NB4 (cell line): ENCODE results near the gene CAPN14.

Experiments used
- DNase-seq: peaks from one replicate; pipeline ENCODE4 v3.0.0; 2010; ENCODE audit warnings: low read depth
- H3K4me3 ChIP-seq: one replicate; pipeline ENCODE4 v1.5.1; 2011; ENCODE audit warnings: mild to moderate bottlenecking, low read depth, low read length, moderate library complexity
- MYC ChIP-seq: IDR thresholded peaks from 2 replicates; pipeline ENCODE4 v1.6.1; 2011; ENCODE audit warnings: low read depth, low read length
- POLR2A ChIP-seq: IDR thresholded peaks from 2 replicates; pipeline ENCODE4 v1.6.1; 2011; ENCODE audit warnings: mild to moderate bottlenecking; ENCODE audit not compliant: insufficient read length; ENCODE audit errors: extremely low read depth
- TF ChIP-seq, protein P1 (sequence below): IDR thresholded peaks from 2 replicates; pipeline ENCODE4 v1.6.1; 2011; ENCODE audit warnings: low read depth, low read length
- TF ChIP-seq, protein P2 (sequence below): IDR thresholded peaks from one replicate; pipeline ENCODE4 v1.5.1; 2012; ENCODE audit warnings: low read depth, low read length

CAPN14 gene

DNA sequence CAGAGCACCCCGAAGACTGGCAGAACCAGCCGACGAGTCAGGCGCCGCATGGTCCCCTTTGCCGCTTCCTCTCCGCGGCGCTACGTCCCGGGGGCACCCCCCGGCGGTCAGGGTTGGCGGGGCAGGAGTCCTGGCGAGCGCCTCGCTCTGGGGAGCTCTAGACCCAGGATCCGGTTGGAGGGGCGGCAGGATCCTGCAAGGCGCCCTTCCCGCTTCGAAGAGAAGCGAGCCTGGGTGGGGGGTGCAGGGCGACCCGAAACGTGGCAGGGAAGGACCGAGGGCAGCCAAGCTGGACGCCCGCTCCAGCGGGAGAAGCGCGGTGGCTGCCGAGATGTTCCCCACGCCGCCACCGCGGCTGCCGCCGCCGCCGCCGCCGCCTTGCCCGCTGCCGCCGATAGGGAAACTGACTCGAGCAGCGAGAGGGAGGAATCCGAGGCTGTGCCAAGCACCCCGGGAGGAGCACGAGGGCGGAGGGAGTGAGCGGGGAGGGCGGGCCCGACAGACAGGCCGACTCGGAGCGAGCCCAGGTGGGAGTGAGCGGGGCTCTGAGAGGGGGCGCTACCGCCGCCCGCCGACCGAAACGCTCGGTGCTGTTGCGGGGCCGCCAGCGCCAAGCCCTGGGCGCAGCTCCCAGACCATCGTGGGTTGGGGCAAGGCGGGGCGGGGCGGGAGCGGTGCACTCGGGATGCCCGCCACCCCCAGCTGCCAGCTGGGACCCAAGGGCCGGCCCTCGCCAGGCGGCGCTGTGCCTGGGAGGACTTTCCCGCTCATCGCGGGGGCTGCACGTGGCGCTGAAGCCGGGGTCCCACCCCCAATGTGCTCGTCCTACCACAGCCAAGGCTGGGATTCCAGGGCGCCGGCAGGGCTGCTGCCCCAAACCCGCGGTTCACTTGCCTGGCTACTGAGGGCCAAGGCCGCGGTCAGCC, 79.0 kb downstream of the CAPN14 start, which contains the start of gene GALNT14:
GALNT14 (minus strand) TSS at position 404 of the 926 bp plus-strand sequence; CDS start at position 50, 354 bp downstream.
- no peak within 1 kb of the TSS for H3K4me3 ChIP-seq
- DNase-seq, result no peak
- no peak for TF ChIP-seq MYC
- no peak for TF ChIP-seq POLR2A
- TF ChIP-seq, protein P1, sequence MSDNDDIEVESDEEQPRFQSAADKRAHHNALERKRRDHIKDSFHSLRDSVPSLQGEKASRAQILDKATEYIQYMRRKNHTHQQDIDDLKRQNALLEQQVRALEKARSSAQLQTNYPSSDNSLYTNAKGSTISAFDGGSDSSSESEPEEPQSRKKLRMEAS, result no peak
- TF ChIP-seq, protein P2, sequence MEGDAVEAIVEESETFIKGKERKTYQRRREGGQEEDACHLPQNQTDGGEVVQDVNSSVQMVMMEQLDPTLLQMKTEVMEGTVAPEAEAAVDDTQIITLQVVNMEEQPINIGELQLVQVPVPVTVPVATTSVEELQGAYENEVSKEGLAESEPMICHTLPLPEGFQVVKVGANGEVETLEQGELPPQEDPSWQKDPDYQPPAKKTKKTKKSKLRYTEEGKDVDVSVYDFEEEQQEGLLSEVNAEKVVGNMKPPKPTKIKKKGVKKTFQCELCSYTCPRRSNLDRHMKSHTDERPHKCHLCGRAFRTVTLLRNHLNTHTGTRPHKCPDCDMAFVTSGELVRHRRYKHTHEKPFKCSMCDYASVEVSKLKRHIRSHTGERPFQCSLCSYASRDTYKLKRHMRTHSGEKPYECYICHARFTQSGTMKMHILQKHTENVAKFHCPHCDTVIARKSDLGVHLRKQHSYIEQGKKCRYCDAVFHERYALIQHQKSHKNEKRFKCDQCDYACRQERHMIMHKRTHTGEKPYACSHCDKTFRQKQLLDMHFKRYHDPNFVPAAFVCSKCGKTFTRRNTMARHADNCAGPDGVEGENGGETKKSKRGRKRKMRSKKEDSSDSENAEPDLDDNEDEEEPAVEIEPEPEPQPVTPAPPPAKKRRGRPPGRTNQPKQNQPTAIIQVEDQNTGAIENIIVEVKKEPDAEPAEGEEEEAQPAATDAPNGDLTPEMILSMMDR, result no peak

DNA sequence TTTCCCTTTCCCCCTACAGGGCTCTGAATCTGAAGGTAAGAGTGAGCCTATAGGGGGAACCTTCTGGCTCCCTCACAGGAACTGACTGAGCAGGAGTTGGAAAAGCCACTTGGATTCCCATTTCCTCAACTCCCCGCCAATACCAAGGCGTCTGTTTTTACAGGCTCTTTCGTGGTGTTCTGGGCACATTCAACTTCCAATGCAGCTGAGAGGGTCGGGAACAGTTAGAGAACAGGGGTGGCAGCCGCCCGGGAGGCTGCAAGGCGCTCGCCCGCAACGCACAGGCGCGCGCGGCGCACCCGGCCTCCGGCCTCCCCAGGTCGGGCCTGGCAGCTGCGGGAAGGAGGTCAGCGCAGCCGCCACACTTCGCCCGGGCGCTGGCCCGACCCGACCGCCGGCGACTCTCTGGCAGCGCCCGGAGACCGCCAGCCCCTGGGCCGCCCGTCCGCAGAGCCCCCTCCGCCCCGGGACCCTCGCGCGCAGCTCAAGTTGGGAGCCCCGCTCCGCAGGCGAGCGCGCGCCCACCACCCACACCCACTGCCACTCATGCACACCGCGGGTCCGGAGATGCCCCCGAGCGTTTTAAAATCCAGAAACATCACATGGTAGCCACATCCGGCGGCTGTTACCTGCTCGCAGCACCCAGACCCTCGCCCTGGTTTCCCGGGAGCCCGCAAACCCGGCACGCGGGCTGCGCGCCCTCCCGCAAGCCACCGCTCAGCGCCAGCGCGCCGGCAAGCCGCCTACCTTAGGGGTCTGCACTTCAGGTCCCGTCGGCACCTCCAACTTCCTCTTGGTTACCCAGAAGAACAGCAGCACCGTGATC, 79.9 kb downstream of the CAPN14 start:
- DNase-seq, result no peak
- TF ChIP-seq, protein P2, result no peak
- TF ChIP-seq, protein P1, result no peak
- TF ChIP-seq POLR2A (no peak), MYC (no peak)
- no peak overlapping the region for H3K4me3 ChIP-seq

DNA sequence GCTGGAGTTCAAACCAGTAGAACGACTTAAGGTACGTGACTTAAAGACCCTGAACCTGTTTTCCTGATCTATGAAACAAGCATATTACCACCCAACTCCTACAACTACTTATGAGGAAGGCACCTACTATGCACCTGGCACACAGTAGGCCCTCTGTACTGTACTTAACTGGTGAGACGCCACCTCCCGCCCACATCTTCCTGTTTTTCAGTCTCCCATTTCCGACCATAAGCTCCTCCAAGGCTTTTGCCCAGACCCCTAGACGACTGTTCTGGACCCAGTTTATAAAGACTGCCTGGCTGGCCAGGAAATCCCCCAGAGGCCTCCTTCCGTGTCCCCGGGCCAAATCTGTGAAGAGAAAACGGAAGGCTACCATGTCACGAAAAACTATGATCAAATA, 80.6 kb downstream of the CAPN14 start:
- DNase-seq, result no peak

DNA sequence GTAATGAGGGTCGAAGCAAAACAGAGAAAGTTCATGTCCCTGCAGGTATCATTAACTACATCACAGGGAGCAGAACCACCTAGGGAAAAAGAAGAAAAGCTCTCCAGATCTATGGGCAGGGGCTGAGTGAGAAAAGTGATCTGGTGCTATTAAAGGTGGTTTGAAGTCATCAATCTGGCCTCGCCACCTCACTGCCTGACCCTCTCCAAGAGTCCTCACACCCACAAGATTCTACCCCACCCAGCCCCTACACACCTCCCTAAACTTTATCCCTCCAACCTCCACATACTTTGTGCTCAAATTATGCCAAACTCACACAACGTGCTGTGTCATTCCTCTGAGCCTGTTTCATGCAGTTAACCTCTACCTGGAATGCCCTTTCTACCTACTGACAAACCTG, 81.3 kb downstream of the CAPN14 start:
- no peak for DNase-seq
- H3K4me3 ChIP-seq, result no peak overlapping the region
- TF ChIP-seq MYC, result no peak
- TF ChIP-seq, protein P2, result no peak
- no peak for TF ChIP-seq POLR2A
- TF ChIP-seq, protein P1, result no peak

More for the DNA sequence above, 80.6 kb downstream of the CAPN14 start:
- H3K4me3 ChIP-seq, result no peak overlapping the region
- TF ChIP-seq, protein P1, result no peak
- no peak for TF ChIP-seq MYC
- TF ChIP-seq, protein P2, result no peak
- TF ChIP-seq POLR2A, result no peak

DNA sequence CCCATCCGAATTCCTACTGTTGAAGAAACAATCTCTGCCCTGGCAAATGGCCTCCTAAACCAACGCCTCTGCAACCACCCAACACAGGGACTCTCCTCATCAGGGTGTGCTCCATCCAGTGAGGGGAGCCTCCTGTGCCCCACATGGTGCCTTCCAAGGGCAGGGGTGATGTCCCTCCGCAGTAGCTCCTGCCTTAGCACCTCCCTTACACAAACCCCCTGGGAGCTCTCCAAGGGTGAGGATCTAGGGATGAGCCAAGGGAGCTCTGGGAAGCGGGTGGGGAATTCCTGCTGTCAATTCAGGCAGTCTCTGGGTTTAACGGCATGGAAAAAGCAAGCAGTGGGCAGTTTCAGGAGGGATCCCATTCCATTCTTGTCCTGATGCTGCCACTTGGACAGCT, 82.8 kb downstream of the CAPN14 start:
- H3K4me3 ChIP-seq, result no peak overlapping the region
- TF ChIP-seq MYC (no peak), POLR2A (no peak)
- TF ChIP-seq, protein P2, result no peak
- TF ChIP-seq, protein P1, result no peak
- DNase-seq, result no peak
